ENCODE measurements around the gene DAW1.

Gene DAW1

GRCh38 chr2:227939271-227940027, 68.0 kb downstream of the DAW1 start:
- Histone ChIP-seq H3K9me3 (ENCODE audit: control insufficient read depth in 5 of 5, low read length in 5 of 5) (no peaks in the 10 kb centered on the region), H3K4me3 (ENCODE audit: low read depth in 1 of 5, low read length in 5 of 5) (no peak overlapping the region), H3K9ac (ENCODE audit: low read length in 5 of 5) (no peak overlapping the region), H3K4me1 (ENCODE audit: control insufficient read depth in 5 of 5, insufficient read depth in 5 of 5, low read length in 5 of 5) (peaks cover 0 to 2% (median 0%) of the 10 kb centered on the region in 5 donors), H3K27ac (ENCODE audit: low read depth, low read length) (no peak overlapping the region), H3K27me3 (ENCODE audit: control insufficient read depth in 5 of 5, insufficient read depth in 4 of 5, low read length in 5 of 5) (peaks cover 0 to 3% (median 0%) of the 10 kb centered on the region in 5 donors), H3K36me3 (ENCODE audit: control insufficient read depth in 5 of 5, insufficient read depth in 5 of 5, low read length in 5 of 5) (no peaks in the 10 kb centered on the region)

GRCh38 chr2:227942021-227942420, 70.6 kb downstream of the DAW1 start:
- Histone ChIP-seq H3K4me3 (ENCODE audit: low read depth in 1 of 5, low read length in 5 of 5) (no peak overlapping the region), H3K27ac (ENCODE audit: low read depth, low read length) (no peak overlapping the region), H3K27me3 (ENCODE audit: control insufficient read depth in 5 of 5, insufficient read depth in 4 of 5, low read length in 5 of 5) (peaks cover 0 to 3% (median 0%) of the 10 kb centered on the region in 5 donors), H3K36me3 (ENCODE audit: control insufficient read depth in 5 of 5, insufficient read depth in 5 of 5, low read length in 5 of 5) (no peaks in the 10 kb centered on the region), H3K4me1 (ENCODE audit: control insufficient read depth in 5 of 5, insufficient read depth in 5 of 5, low read length in 5 of 5) (peaks cover 0 to 2% (median 0%) of the 10 kb centered on the region in 5 donors), H3K9ac (ENCODE audit: low read length in 5 of 5) (no peak overlapping the region), H3K9me3 (ENCODE audit: control insufficient read depth in 5 of 5, low read length in 5 of 5) (peaks cover 0 to 3% (median 0%) of the 10 kb centered on the region in 5 donors)

GRCh38 chr2:227942965-227943364, 71.5 kb downstream of the DAW1 start:
- Histone ChIP-seq H3K4me3 (ENCODE audit: low read depth in 1 of 5, low read length in 5 of 5) (no peak overlapping the region), H3K27ac (ENCODE audit: low read depth, low read length) (no peak overlapping the region), H3K9ac (ENCODE audit: low read length in 5 of 5) (no peak overlapping the region), H3K27me3 (ENCODE audit: control insufficient read depth in 5 of 5, insufficient read depth in 4 of 5, low read length in 5 of 5) (no peaks in the 10 kb centered on the region), H3K4me1 (ENCODE audit: control insufficient read depth in 5 of 5, insufficient read depth in 5 of 5, low read length in 5 of 5) (peaks cover 0 to 2% (median 0%) of the 10 kb centered on the region in 5 donors), H3K9me3 (ENCODE audit: control insufficient read depth in 5 of 5, low read length in 5 of 5) (peaks cover 0 to 3% (median 0%) of the 10 kb centered on the region in 5 donors), H3K36me3 (ENCODE audit: control insufficient read depth in 5 of 5, insufficient read depth in 5 of 5, low read length in 5 of 5) (no peaks in the 10 kb centered on the region)

- Histone ChIP-seq H3K9ac (ENCODE audit: low read length in 5 of 5) (no peak overlapping the region), H3K36me3 (ENCODE audit: control insufficient read depth in 5 of 5, insufficient read depth in 5 of 5, low read length in 5 of 5) (no peaks in the 10 kb centered on the region), H3K27me3 (ENCODE audit: control insufficient read depth in 5 of 5, insufficient read depth in 4 of 5, low read length in 5 of 5) (no peaks in the 10 kb centered on the region), H3K4me1 (ENCODE audit: control insufficient read depth in 5 of 5, insufficient read depth in 5 of 5, low read length in 5 of 5) (no peaks in the 10 kb centered on the region), H3K27ac (ENCODE audit: low read depth, low read length) (no peak overlapping the region), H3K9me3 (ENCODE audit: control insufficient read depth in 5 of 5, low read length in 5 of 5) (peaks cover 0 to 4% (median 0%) of the 10 kb centered on the region in 5 donors), H3K4me3 (ENCODE audit: low read depth in 1 of 5, low read length in 5 of 5) (no peak overlapping the region)
These were observed 88.9 kb downstream of the DAW1 start for GRCh38 chr2:227960317-227960716.

- Histone ChIP-seq H3K4me1 (ENCODE audit: control insufficient read depth in 5 of 5, insufficient read depth in 5 of 5, low read length in 5 of 5) (no peaks in the 10 kb centered on the region), H3K27ac (ENCODE audit: low read depth, low read length) (no peak overlapping the region), H3K4me3 (ENCODE audit: low read depth in 1 of 5, low read length in 5 of 5) (no peak overlapping the region), H3K27me3 (ENCODE audit: control insufficient read depth in 5 of 5, insufficient read depth in 4 of 5, low read length in 5 of 5) (no peaks in the 10 kb centered on the region), H3K36me3 (ENCODE audit: control insufficient read depth in 5 of 5, insufficient read depth in 5 of 5, low read length in 5 of 5) (no peaks in the 10 kb centered on the region), H3K9me3 (ENCODE audit: control insufficient read depth in 5 of 5, low read length in 5 of 5) (no peaks in the 10 kb centered on the region), H3K9ac (ENCODE audit: low read length in 5 of 5) (no peak overlapping the region)
These were observed 100.3 kb downstream of the DAW1 start for GRCh38 chr2:227971619-227972230.

GRCh38 chr2:227973241-227973640, 101.8 kb downstream of the DAW1 start:
- no peaks in the 10 kb centered on the region for H3K9me3 ChIP-seq (ENCODE audit: control insufficient read depth in 5 of 5, low read length in 5 of 5)
- H3K27ac ChIP-seq (ENCODE audit: low read depth, low read length), result no peak overlapping the region
- no peaks in the 10 kb centered on the region for H3K36me3 ChIP-seq (ENCODE audit: control insufficient read depth in 5 of 5, insufficient read depth in 5 of 5, low read length in 5 of 5)
- H3K4me3 ChIP-seq (ENCODE audit: low read depth in 1 of 5, low read length in 5 of 5), result no peak overlapping the region
- no peaks in the 10 kb centered on the region for H3K27me3 ChIP-seq (ENCODE audit: control insufficient read depth in 5 of 5, insufficient read depth in 4 of 5, low read length in 5 of 5)
- H3K4me1 ChIP-seq (ENCODE audit: control insufficient read depth in 5 of 5, insufficient read depth in 5 of 5, low read length in 5 of 5), result no peaks in the 10 kb centered on the region
- H3K9ac ChIP-seq (ENCODE audit: low read length in 5 of 5), result no peak overlapping the region
